ENCODE data around the gene GABPB1.

The GABPB1 gene

DNA sequence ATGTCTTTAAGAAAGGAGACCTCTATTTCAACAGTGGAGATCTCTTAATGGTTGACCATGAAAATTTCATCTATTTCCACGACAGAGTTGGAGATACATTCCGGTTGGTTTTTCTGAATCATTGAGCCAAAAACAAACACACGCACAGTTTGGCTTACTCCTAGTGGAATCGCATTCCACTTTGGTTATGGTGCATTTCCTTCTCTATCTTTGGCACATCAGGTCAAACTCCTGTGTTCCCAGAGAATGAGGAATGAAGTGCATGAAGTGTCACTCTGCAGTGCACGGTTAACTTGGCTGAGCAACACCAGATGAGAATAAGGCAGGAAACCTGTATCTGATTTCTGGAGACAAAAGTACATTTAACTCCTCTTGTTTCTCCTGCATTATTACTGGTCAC, 127.9 kb downstream of the GABPB1 start:
- peak; percentile 83 for DNase-seq
- in situ Hi-C loops (cut with HindIII; ENCODE audit: low pct_ligation_motif_present, low pct_unique_long_range_greater_than_20kb, low sequenced_read_pairs) = no loop called here

DNA sequence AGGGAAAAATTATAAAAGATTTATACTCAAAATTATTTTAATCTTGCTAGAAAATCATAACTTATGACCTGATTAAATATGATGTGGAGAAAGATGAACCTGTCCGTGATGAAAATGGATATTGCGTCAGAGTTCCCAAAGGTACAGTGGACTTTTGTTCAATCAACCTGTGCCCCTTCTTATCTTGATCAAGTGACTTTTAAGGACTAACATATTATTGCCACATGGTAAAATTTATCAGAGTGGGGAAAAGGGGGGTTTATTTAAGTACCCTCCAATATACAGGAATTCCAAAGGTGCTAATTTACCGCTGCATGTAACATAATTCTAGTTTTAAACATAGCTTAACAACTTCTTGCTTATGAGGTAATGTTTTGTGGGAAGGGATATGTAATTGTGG, 129.1 kb downstream of the GABPB1 start:
- in situ Hi-C loops (cut with HindIII; ENCODE audit: low pct_ligation_motif_present, low pct_unique_long_range_greater_than_20kb, low sequenced_read_pairs) = no loop called here
- DNase-seq = no peak
